ENCODE data around the gene CITED4. TPM values are rescaled to one million over a fixed set of nuclear protein-coding genes. Genes with fewer than 3 reads are reported as not detected.

CITED4 gene
- total RNA-seq, 1 experiment from 2014 or later = 71.1 TPM

DNA sequence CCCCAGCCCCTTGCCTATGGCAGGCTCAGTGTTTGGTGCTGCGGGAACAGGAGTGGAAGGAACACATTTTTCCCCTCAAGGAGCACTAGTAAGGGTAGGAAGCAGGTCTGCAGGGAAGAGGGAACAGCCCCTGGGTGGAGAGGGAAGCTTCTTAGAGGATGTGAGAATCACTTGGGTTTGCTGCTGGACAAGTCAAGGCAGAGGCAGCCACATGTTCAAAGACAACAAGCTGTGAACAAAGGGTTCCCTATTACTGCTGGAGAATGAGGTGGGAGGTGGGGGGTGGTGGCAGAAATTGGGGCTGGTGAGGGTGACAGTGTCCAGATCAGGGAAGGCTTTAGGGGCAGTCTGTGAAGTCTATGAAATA lies 24.8 kb upstream of the CITED4 start:
- DNase-seq (ENCODE audit: extremely low read depth, low read depth) = no peak

- no peak for DNase-seq (ENCODE audit: extremely low read depth, low read depth)
These were observed 24.3 kb upstream of the CITED4 start for GRCh38 chr1:40886318-40887011.

GRCh38 chr1:40884055-40884795 lies 22.1 kb upstream of the CITED4 start:
- no peak for DNase-seq (ENCODE audit: extremely low read depth, low read depth)

GRCh38 chr1:40880813-40881549 lies 18.8 kb upstream of the CITED4 start:
- no peak for DNase-seq (ENCODE audit: extremely low read depth, low read depth)

- DNase-seq (ENCODE audit: extremely low read depth, low read depth) = no peak
These were observed 17.5 kb upstream of the CITED4 start for GRCh38 chr1:40879482-40880175.

GRCh38 chr1:40878906-40879305 lies 16.7 kb upstream of the CITED4 start:
- DNase-seq (ENCODE audit: extremely low read depth, low read depth) = no peak

GRCh38 chr1:40877698-40878097 lies 15.5 kb upstream of the CITED4 start:
- DNase-seq (ENCODE audit: extremely low read depth, low read depth) = peak; percentile 80

DNA sequence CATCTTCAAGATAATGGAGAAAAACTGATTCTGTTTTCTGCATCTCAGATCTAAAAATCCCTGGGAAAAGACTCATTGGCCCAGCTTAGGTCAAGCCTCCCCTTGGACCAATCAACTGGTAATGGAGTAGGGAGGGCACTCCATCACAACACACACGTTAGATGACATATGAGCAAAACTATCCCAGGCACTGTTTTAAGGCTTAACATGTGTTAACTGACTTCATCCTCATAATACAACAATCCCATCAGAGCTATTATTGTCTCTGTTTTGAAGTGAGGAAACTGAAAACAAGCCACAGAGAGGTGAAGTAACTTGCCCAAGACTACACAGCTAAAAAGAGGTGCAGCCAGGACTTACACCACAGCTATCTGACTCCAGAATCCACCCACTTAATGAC lies 14.7 kb upstream of the CITED4 start:
- DNase-seq (ENCODE audit: extremely low read depth, low read depth) = no peak

- DNase-seq (ENCODE audit: extremely low read depth, low read depth) = no peak
These were observed 14.2 kb upstream of the CITED4 start for GRCh38 chr1:40876436-40876761.

GRCh38 chr1:40873863-40874472 lies 11.8 kb upstream of the CITED4 start:
- DNase-seq (ENCODE audit: extremely low read depth, low read depth) = no peak

DNA sequence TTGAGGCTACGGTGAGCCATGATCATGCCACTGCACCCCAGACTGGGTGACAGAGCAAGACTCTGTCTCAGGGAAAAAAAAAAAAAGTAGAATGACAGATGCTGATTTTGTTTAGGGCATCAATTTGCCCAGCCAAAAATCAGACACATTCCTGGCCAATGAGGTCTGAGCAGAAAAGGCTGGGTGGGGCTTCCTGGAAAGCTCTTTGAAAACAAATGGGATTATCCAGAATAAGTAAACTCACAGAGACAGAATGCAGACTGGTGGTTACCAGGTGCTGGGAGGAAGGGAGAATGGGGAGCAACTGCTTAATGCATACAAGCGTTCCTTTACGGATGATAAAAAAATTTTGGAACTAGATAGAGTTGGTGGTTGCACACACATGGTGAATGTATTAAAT lies 10.1 kb upstream of the CITED4 start:
- no peak for DNase-seq (ENCODE audit: extremely low read depth, low read depth)

GRCh38 chr1:40870135-40870728 lies 8.1 kb upstream of the CITED4 start:
- no peak for DNase-seq (ENCODE audit: extremely low read depth, low read depth)

DNA sequence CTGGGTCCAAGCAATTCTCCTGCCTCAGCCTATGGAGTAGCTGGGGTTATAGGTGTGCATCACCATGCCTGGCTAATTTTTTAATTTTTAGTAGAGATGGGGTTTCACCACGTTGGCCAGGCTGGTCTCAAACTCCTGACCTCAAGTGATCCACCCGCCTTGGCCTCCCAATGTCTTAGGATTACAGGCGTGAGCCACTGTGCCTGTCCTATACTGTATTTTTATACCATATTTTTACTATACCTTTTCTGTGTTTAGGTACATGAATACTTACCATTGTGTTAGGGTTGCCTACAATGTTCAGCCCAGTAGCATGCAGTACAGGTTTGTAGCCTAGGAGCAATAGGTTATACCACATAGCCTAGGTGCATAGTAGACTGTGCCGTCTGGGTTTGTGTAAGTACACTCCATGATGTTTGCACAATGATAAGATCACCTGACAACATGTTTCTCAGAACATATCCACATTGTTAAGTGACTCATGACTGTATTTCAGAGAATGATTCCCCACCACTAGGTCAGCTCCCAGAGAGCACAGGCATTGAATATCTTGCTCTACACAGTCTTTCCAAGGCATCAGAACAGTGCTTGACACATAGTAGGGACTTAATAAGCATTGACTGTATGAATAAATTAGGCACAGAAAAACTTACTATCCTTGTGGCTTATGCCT lies 6.0 kb upstream of the CITED4 start:
- DNase-seq (ENCODE audit: extremely low read depth, low read depth) = no peak

- DNase-seq (ENCODE audit: extremely low read depth, low read depth) = no peak
These were observed 749 bp downstream of the CITED4 start for GRCh38 chr1:40861224-40862003.

DNA sequence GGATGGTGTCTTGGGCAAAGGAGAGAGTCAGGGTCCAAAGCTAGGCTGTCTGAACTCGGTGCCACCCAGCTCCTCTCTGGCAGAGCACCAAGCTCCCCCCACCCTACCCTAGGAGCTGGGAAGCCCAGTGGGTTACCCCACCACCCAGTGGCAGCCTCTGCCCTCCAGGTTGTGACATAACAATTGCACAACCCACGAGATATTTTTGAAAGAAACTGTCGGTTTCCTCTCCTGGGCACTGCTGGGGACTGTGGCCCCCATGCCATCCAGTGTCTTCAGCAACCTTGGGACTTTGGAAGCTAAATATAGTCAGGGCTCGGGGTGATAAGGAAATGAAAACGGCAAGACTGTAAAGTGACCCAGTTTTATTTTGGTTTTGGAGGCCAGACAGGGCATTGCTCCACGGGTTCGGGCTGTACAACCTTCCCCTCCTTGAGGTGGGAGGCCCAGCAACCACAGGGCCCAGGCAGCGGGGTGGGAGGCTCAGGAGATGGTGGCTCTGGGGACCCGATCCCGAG lies 1.4 kb downstream of the CITED4 start:
- no peak for DNase-seq (ENCODE audit: extremely low read depth, low read depth)

GRCh38 chr1:40858856-40859416 lies 3.2 kb downstream of the CITED4 start:
- DNase-seq (ENCODE audit: extremely low read depth, low read depth) = no peak

DNA sequence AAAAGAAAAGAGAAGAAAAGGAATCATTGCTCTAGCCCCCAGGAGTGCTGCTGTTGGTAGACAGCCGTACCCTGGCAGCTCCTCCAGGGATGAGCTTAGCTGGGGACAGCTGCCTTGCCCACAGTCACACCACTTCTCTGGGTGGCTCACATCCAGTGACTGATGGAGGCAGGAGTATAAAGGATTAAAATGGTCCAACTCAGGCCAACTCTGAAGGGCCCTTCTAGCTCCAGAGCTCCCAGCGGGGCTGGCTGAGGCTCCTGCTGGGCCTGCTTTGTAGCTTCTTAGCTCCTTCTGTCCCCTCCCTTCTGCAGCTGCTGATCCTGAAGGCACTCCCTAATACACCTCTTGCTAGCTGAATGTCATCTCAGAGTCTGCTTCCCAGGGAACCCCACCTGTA lies 4.4 kb downstream of the CITED4 start:
- no peak for DNase-seq (ENCODE audit: extremely low read depth, low read depth)

GRCh38 chr1:40856656-40857302 lies 5.4 kb downstream of the CITED4 start:
- DNase-seq (ENCODE audit: extremely low read depth, low read depth) = no peak
